Ovary (tissue), 10 donors: ENCODE measurements around the gene TTC32. TPM values are rescaled to one million over a fixed set of nuclear protein-coding genes. Genes with fewer than 3 reads are reported as not detected.

Experiments used
- DNase-seq, 5 donors: peaks; one replicate each; pipeline ENCODE4 v3.0.0-alpha.2; 2019 to 2020
- H3K27ac ChIP-seq, 2 donors: fragments of 200-600 bp; one replicate each; pipeline versions ENCODE4 v1.5.1 to v1.8.0; 2019 to 2022
- H3K27me3 ChIP-seq: fragments of 200-600 bp; one replicate; pipeline ENCODE4 v1.8.0; 2022
- H3K36me3 ChIP-seq: fragments of 200-600 bp; sonication (generic); one replicate; pipeline ENCODE4 v1.5.1; 2019
- H3K4me1 ChIP-seq: one replicate; pipeline ENCODE4 v1.8.1; 2013; ENCODE audit warnings: mild to moderate bottlenecking, moderate library complexity; ENCODE audit not compliant: insufficient read depth
- H3K4me3 ChIP-seq: fragments of 200-600 bp; sonication (generic); one replicate; pipeline ENCODE4 v1.5.1; 2017
- H3K9me3 ChIP-seq, 2 donors: fragments of 200-600 bp in 1 of 2; sonication (generic) in 1 of 2; one replicate each; pipeline versions ENCODE4 v1.5.1 to v1.8.1; 2013 to 2019; ENCODE audit warnings: mild to moderate bottlenecking in 1 of 2, moderate library complexity in 1 of 2
- CTCF ChIP-seq, 3 donors: fragments of 450-650 bp in 2 of 3; fragments of 200-600 bp in 1 of 3; IDR thresholded peaks; one replicate each; pipeline versions ENCODE4 v1.5.1 to v1.8.0; 2016 to 2022; ENCODE audit warnings: antibody characterized with exemption in 3 of 3, mild to moderate bottlenecking in 1 of 3
- EP300 ChIP-seq: sonication (generic); formaldehyde crosslinking; IDR thresholded peaks from one replicate; pipeline ENCODE4 v1.6.1; 2017; ENCODE audit warnings: antibody characterized with exemption
- POLR2A ChIP-seq: fragments of 450-650 bp; IDR thresholded peaks from one replicate; pipeline ENCODE4 v1.6.1; 2017; ENCODE audit warnings: antibody characterized with exemption, mild to moderate bottlenecking, moderate library complexity
- WGBS, 3 donors: extraction: QIAGEN DNeasy Blood & Tissue Kit in 1 of 3; methylation state at CpG; one replicate each; pipeline versions ENCODE4 v1.1.5 to v1.1.7; 2013 to 2017; 5-methylcytosine and 5-hydroxymethylcytosine counted together
- intact Hi-C, 4 donors: fragments of 100-400 bp; cut with DNase I; formaldehyde crosslinking; loops; one replicate each; pipeline versions ENCODE4 v1.11.0 to v1.15.1; 2022 to 2023
- long read RNA-seq, 3 donors: library from polyadenylated mRNA in 2 of 3; unstranded in 2 of 3; transcript quantifications; one replicate each; pipeline ENCODE4 v2.0.0 and lab custom pipeline, GENCODE V29; 2021 to 2026
- polyA plus RNA-seq, 2 donors: library from polyadenylated mRNA; stranded (reverse); fragments of 200-250 nt in 1 of 2; fragments of 350-450 nt in 1 of 2; fragmentation: Illumina TruSeq in 1 of 2; extraction: RNeasy Lipid Tissue Mini Kit (QIAGEN cat#74804) in 1 of 2; gene quantifications; one replicate each; pipeline ENCODE4 v1.2.3, GENCODE V29; 2013 to 2014
- total RNA-seq, 7 donors: library from RNA; depleted of rRNA in 2 of 7; stranded (reverse); fragments of >200 nt in 2 of 7; fragmentation: NEBNext Ultra II Directional in 3 of 7; extraction: Animal tissue kit (Norgen Biotek cat#: 25700) in 3 of 7; gene quantifications; one replicate each; pipeline versions ENCODE4 v1.1.0 to v1.2.4, GENCODE V29; 2016 to 2023
- donor health status: DM: no; HTN: no; CAD: no; lungs with moderate emphysema.
- donor health status: DM: no; HTN: no; CAD: no.
- donor health status: Bipolar disorder and iron deficiency.
- donor health status: DM: yes; HTN: yes; CAD: no.
- donor health status: DM: no; HTN: no; CAD: no.
- donor health status: DM: yes; HTN: yes; CAD: no.

The TTC32 gene
- 10 to 100 TPM; 11.9 to 21.0 (median 16.8) TPM for total RNA-seq
- 10 to 100 TPM in 1 of 2 donors, 1 to 10 TPM in 1; 9.6 to 30.1 TPM for polyA plus RNA-seq
- long read RNA-seq, donor 1, partial matches to known transcripts, result 0 of 10 reads
- long read RNA-seq, donor 1, other reads (novel, unspliced or antisense), result 9 of 10 reads
- long read RNA-seq, donor 2, partial matches to known transcripts, result 27 of 31 reads
- long read RNA-seq, donor 2, other reads (novel, unspliced or antisense), result 0 of 31 reads
- long read RNA-seq, donor 3, transcript TTC32-204 (2 exons, 710 nt), result major isoform, 14 of 26 reads
- long read RNA-seq, donor 3, partial matches to known transcripts, result 0 of 26 reads
- long read RNA-seq, donor 3, other reads (novel, unspliced or antisense), result 9 of 26 reads

DNA sequence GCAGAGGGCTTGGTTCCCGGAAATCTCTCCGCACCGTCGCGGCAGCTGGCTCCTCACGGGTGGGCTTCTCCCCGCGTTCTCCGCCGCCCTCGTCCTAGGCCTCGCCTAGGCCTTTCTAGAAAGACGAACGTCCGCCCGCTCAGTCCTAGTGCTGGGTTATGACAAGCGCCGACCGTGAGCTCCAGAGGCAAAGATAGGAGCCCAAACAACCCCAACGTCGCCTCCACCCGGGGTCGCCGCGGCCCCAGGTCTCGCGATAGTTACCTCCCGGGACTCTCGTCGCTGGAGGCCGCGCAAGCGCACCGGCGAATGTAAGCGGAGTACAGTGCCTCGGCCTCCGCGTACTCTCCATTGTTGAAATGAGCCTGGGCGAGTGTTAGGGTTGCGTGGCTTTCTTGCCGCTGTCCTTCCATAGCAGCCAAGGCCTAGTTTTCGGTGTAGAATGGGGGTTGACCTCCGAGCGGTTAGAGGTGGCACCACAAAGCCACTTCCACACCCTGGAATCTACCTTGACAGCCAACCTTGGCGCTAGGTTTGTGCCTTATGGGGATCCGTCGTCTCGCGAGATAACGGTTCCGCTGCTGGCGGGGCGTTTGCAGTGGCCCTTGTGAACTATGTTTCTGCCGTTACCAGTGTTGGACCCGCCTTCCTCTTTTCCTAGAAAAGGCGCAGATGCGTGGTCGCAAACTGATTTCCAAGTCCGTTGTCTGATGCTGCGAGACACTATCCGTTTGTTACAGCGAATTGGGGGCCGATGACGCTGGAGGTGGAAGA is at the start of gene TTC32:
Gene TTC32 (minus strand): TSS at position 542 of the 774 bp plus-strand sequence. CDS start 129 bp downstream, at position 413.
- peak; percentile 75 for TF ChIP-seq POLR2A
- no peak for TF ChIP-seq EP300
- TF ChIP-seq CTCF (IDR thresholded peaks at IDR 0.05), result peak in 1 of 3 donors; percentile 26
- peak within 1 kb of the TSS; percentile 84 to 89 for H3K27ac ChIP-seq
- H3K9me3 ChIP-seq, result no peaks in the 10 kb centered on the region
- peaks cover 13% of the 10 kb centered on the region for H3K4me1 ChIP-seq
- intact Hi-C loops, result no loop called here
- WGBS, 3 donors, result 0% methylated on average over 61 to 65 of the region's 65 CpGs
- H3K36me3 ChIP-seq, result no peaks in the 10 kb centered on the region
- peak within 1 kb of the TSS; percentile 93 for H3K4me3 ChIP-seq
- no peaks in the 10 kb centered on the region for H3K27me3 ChIP-seq
- DNase-seq, result peak; percentile 93 to 96 (median 94)

DNA sequence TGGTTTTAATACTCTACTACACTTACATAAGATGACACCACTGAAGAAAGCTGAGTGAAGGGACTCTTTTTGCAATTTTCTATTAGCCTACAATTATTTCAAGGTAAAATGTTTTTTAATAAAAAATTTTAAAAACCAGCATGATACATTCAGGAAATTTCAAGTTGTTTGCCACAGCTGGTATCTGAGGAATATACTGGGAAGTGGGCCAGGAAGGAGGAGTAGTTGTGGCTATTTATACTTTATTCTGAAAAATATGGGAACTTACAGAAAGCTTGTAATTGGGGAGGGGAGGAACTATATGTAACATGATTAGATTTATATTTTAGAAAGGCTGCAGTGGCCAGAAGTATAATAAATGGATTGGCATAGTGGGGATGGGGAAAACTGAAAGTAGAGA is 47.3 kb upstream of the TTC32 start:
- no peaks in the 10 kb centered on the region for H3K27me3 ChIP-seq
- H3K9me3 ChIP-seq, result no peaks in the 10 kb centered on the region
- H3K4me3 ChIP-seq, result no peak overlapping the region
- TF ChIP-seq CTCF (IDR thresholded peaks at IDR 0.05) (no peak), EP300 (no peak), POLR2A (no peak)
- no peak for DNase-seq
- intact Hi-C loops, result no loop called here
- H3K4me1 ChIP-seq, result no peaks in the 10 kb centered on the region
- H3K27ac ChIP-seq, result no peak overlapping the region
- H3K36me3 ChIP-seq, result no peaks in the 10 kb centered on the region

DNA sequence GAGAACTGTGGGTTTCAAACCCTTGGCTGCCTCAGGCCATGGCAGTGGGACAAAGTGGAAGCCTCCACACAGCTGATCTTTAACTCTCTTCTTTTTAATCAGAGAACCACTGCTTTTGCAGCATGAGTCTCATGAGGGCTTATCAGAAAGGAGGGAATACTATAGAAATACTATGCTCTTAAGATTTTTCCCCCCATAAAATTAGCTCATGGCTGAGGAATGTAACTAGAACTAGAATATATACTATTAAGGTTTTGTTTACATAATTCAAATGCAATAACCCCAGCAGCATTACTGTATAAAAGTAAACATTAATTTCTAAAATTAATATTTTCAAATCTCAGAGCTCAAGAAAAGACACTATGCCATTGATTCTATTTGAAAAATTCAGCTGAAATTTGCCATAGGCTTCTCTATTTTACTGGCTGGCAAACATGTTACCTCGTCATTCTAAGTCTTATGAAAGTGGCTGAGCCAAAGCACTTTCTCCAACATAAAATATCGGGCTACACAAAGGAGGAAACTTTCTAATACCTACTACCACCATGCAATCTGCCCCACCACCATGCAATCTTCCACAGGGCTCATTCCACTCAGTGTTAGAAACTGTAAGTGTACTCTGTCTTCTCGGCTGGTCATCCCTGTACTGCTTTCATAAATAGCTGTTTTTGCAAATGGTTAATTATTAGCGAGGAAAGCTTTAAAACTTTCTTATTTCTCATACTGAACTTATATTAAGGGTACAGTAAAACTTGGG is 45.6 kb upstream of the TTC32 start:
- no peak for TF ChIP-seq EP300
- no peak for TF ChIP-seq POLR2A
- no peak for TF ChIP-seq CTCF (IDR thresholded peaks at IDR 0.05)
- Histone ChIP-seq H3K27me3 (no peaks in the 10 kb centered on the region), H3K27ac (no peak overlapping the region), H3K4me3 (no peak overlapping the region), H3K9me3 (no peaks in the 10 kb centered on the region), H3K36me3 (no peaks in the 10 kb centered on the region), H3K4me1 (no peaks in the 10 kb centered on the region)
- intact Hi-C loops, result no loop called here
- DNase-seq, result no peak
- 90 to 94% (median 91%) methylated on average over 4 of the region's 4 CpGs for WGBS, 3 donors

GRCh38 chr2:19944205-19944845 is 42.5 kb upstream of the TTC32 start:
- intact Hi-C loops, result no loop called here
- no peak overlapping the region for H3K27ac ChIP-seq
- WGBS, 3 donors, result 57 to 66% (median 65%) methylated on average over 2 of the region's 2 CpGs
- H3K36me3 ChIP-seq, result no peaks in the 10 kb centered on the region
- DNase-seq, result no peak
- H3K4me3 ChIP-seq, result no peak overlapping the region
- H3K27me3 ChIP-seq, result no peaks in the 10 kb centered on the region
- H3K4me1 ChIP-seq, result no peaks in the 10 kb centered on the region
- no peak for TF ChIP-seq EP300
- TF ChIP-seq CTCF (IDR thresholded peaks at IDR 0.05), result no peak
- no peak for TF ChIP-seq POLR2A
- H3K9me3 ChIP-seq, result no peaks in the 10 kb centered on the region
